HG03558 (cell line): Measurements from ENCODE around the gene ULK4.
"Not testable (repeated sequence)": the region's sequence is repeated elsewhere in the genome, so short reads cannot be mapped to it uniquely, and the experiment has no call there.

Experiments
- ATAC-seq: cut with Tn5 transposase; IDR thresholded peaks from one replicate; pipeline ENCODE4 v1.9.1; 2021; ENCODE audit warnings: moderate number of reproducible peaks; ENCODE audit not compliant: unreplicated experiment; ENCODE audit errors: extremely low read depth

ULK4 gene

GRCh38 chr3:41290736-41291135 lies 671.2 kb downstream of the ULK4 start:
- ATAC-seq = no peak

DNA sequence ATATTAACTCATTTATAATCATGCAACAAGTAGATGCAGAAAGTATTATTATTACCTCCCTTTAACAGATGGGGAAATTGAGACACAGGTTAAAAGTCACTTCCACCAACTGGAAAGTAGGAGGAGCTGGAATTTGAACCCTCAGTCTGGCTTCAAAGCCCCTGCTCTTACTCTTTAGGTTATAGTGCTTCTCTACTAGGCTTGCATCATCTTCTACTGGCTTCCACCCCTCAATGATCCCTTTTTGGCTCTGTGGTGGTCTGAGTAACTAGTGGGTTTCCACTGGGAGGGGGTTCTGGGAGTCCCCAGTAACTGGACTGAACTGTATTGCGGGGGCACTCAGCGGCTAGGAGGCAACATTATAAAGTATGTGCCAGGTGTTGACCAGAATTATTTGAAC lies 671.6 kb downstream of the ULK4 start:
- no peak for ATAC-seq

GRCh38 chr3:41288785-41289184 lies 673.1 kb downstream of the ULK4 start:
- no peak for ATAC-seq

- ATAC-seq = no peak
These were observed 675.6 kb downstream of the ULK4 start for GRCh38 chr3:41286305-41286704.

DNA sequence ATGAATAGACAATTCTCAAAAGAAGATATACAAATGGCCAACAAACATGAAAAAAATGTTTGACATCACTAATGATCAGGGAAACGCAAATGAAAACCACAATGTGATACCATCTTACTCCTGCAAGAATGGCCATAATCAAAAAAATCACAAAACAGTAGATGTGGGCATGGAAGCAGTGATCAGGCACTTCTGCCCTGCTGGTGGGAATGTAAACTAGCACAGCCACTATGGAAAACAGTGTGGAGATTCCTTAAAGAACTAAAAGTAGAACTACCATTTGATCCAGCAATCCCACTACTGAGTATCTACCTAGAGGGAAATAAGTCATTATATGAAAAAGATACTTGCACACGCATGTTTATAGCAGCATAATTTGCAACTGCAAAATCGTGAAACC lies 677.0 kb downstream of the ULK4 start:
- ATAC-seq = not testable (repeated sequence)

GRCh38 chr3:41277790-41278465 lies 684.0 kb downstream of the ULK4 start:
- no peak for ATAC-seq

- no peak for ATAC-seq
These were observed 685.7 kb downstream of the ULK4 start for GRCh38 chr3:41276191-41276590.

GRCh38 chr3:41274944-41275668 lies 686.8 kb downstream of the ULK4 start:
- no peak for ATAC-seq

DNA sequence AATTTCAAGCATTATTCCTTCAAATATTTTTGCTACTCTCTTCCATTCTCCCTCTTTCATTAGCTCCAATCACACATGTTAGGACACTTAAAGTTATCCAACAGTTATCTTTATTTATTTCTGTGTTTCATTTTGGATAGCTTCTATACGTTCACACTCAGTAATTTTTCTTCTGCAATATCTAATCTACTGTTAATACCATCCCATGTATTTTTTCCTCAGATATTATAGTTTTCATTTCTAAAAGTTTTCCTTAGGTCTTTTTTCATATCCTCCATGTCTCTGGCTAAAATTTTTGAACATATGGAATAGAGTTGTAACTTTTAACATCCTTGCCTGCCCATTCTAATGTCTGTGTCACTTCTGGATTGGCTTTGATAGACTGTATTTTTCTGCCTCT lies 689.2 kb downstream of the ULK4 start:
- no peak for ATAC-seq

- no peak for ATAC-seq
These were observed 693.8 kb downstream of the ULK4 start for GRCh38 chr3:41267975-41268640.

DNA sequence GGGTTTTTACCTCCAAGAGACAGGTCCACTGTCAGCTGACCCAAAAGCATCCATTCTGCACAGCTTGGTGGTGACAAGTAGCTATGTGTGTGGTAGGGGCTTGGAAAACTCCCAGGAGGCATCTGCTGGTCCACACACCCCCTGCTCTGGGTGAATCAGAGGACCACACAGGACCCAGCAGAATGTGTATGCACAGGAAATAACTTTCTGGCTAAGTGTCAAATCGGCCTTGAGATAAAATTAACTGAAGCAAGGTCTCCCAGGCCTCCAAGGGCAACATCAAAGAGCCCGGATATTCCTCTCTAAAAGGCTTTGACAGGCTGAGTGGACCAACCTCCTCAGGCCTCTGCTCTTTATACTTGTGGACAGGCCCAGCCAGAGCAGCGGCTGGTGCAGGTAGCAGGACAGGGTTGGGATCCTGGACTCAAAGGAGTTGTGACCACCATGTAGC lies 696.1 kb downstream of the ULK4 start:
- ATAC-seq = no peak

GRCh38 chr3:41265011-41265545 lies 696.8 kb downstream of the ULK4 start:
- ATAC-seq = no peak

GRCh38 chr3:41260063-41260450 lies 701.8 kb downstream of the ULK4 start:
- ATAC-seq = no peak

- no peak for ATAC-seq
These were observed 702.3 kb downstream of the ULK4 start for GRCh38 chr3:41259449-41260062.

DNA sequence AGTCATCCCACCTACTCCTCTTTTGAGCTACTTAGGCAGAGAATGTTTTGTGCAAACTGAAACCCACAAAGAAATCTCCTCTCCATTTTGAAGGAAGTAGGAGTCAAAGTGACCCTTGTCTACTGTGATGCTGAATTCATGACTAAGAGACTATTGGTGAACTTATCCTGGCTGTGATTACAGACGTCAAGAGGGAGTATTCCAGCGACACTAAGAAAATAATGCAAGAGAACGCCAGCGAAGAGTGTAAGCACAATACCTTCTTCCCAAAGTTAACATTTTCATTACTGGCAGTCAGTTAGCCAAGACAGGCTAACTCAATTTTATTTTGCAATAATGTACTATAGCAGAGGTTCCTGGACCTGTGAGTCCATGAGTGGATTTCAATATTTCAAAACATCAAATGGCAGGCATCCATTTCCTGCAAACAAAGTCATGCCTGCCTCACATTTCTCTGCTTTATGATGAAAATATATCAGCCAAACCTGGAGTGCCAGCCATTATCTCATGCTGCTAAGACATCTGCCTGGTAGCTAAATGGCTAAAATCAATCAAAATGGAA lies 703.6 kb downstream of the ULK4 start:
- no peak for ATAC-seq

DNA sequence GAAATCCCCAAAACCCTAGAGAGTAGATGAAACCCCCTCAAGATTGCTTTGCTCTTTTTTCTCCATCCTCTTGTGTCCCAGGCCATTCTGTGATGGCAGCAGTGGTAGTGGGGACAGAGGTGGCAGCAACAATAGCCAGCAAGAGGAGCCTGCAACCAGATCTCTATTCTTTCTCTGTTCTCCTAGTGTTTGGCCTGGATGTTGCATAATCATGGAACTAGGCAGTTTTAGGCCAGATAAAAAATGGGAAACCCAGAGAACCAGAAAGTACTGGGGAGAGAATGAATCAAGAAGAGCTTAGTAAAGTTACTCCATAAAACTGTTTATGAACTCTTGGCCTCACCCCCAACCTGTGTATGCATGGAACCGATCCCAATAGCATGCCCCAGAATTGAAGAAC lies 710.3 kb downstream of the ULK4 start:
- ATAC-seq = no peak

GRCh38 chr3:41250825-41251224 lies 711.1 kb downstream of the ULK4 start:
- ATAC-seq = no peak

GRCh38 chr3:41249318-41249717 lies 712.6 kb downstream of the ULK4 start:
- ATAC-seq = no peak

DNA sequence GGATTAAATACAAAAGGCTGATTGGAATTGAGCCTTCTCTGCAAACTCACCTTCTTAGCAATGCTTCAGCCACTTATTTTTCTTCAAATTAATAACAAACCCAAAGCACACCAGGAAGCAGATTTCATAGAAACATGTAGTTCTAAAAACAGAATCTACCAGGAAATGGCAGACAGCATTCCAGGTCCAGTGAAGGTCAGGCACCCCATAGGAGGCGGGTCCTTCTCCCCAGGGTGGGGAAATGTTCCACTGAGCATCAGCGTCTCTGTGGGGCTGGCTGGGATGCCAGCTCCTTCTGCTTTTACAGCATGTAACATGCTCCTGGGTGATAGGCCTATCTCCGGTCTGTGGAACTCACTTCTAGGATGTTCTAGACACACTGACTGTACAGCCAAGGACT lies 713.4 kb downstream of the ULK4 start:
- no peak for ATAC-seq
